HG03575 (cell line): ENCODE measurements around the gene ZNF140.

Experiments
- ATAC-seq: cut with Tn5 transposase; IDR thresholded peaks from one replicate; pipeline ENCODE4 v1.9.1; 2021; ENCODE audit not compliant: unreplicated experiment, insufficient number of reproducible peaks, low FRiP score; ENCODE audit errors: extremely low read depth

The ZNF140 gene

DNA sequence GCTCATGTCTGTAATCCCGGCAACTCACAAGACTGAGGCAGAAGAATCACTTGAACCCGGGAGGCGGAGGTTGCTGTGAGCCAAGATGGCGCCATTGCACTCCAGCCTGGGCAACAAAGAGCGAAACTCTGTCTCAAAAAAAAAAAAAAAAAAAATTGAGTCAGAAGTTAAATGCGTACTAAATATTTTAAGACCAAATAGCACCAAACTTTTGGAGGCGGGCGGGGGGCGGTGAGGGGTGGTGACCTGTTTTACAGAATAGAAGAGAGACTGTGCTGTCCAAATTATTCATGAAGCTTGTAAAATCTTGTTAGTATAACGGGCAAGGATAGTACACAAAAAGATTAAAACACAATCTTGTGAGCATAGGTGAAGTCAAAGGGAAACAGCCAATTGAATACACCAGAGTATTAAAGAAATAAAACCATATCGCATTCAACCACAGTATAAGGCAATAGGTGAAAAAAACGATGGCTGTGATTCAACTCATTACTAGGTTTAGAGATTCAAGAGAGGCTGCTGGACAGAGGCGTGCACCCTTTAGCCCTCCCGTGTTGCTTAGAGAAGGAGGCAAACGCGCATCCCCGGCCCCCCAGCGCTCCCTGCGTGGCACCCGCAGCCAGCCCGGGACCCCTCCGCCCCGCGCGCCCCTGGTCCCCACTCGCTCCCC, 48.8 kb downstream of the ZNF140 start:
- ATAC-seq, result no peak

DNA sequence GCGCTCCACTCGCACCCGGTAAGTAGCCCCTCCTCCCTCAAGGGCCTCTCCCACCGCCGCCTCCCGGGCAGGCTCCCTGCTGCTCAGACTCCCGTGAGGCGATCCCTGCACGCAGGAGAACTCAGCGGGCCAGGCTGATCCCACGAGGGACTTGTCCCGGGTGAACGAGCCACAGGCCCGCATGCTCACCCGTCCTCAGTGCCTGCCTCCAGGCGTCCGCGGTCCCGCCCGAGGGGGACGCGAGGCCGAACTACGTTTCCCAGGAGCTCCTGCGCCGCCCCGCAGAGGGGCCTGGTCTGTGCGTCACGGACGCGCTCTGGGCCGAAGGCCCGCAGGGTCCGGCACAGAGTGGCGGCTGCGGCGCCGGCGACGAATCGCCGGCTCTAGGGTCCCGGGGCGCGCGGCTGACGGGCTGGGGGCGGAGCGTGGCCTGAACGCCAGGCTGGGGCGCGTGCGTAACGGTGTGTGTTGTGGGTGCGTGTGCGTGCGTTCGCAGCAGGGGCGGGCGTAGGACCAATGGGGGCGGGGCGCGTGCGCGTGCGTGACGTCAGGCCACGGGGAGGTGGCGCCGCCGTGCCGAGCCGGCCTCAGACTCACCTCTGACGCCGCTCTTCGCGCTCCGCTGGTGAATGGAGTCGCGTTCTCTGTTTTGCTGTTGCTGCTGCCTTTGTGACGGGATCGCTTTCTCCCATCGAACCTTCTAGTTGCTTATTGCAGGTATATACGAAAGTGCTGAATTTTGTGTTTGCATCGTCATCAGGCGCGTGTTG, 49.5 kb downstream of the ZNF140 start, which contains the start of the genes ZNF10 and ZNF891:
Gene ZNF10 (plus strand): TSS at position 590 of the 770 bp plus-strand sequence. CDS start 13,866 bp downstream, outside the sequence.
Gene ZNF891 (minus strand): TSS at position 237 of the 770 bp plus-strand sequence. CDS start 8,356 bp downstream, outside the sequence.
- ATAC-seq, result peak; percentile 57

DNA sequence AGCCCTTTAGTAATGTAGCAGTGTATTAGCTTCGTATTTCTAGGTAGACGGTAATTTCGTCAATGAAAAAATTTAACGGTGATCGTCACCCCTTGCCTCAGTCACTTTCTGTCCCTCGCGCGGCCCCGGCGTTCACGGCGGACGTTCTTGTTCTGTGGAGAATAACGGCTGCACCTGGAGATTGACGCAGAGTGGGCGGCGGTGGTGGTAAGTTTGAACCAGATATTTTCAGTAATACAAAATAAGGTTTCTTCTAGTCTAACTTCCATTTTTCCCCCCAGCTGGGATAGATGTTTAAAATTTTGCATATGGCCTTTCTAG, 50.0 kb downstream of the ZNF140 start:
- ATAC-seq, result no peak

DNA sequence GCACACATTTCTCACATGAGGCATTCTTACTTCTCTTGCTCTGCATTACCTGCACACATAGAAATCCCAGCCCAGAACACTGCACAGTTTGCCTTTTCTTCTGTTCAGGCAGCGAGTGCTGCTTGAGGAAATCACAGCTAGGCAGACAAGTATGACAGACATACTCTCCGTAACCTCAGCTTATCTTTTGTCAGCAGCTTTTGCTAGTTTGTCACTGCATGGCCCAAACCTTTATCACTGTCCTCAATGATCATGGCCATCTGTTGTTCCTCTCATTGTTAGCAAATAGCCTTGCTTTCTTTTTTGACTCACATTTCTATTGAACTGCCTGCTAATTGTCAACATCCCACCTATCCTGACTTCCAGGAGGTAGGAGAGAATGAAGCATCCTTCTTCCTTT, 55.0 kb downstream of the ZNF140 start:
- no peak for ATAC-seq

DNA sequence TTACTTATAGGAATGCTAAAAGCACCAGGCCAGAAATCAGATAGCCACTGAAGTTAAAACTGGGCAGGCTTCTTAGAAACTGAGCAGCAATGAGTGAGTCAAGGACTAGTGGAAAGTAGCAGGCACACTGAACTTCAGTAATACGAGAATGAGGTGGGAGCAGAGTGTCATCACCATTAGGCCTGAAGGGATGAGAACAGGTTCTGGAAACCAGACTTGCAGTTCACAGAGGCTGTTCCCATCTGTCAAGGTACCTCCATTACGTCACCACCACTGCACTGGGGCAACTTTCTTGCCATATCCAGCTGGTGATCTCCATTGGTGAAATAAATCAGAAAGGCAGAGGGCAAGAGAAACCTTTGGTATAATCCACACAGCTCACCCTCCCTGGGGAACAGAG, 65.3 kb downstream of the ZNF140 start:
- no peak for ATAC-seq

DNA sequence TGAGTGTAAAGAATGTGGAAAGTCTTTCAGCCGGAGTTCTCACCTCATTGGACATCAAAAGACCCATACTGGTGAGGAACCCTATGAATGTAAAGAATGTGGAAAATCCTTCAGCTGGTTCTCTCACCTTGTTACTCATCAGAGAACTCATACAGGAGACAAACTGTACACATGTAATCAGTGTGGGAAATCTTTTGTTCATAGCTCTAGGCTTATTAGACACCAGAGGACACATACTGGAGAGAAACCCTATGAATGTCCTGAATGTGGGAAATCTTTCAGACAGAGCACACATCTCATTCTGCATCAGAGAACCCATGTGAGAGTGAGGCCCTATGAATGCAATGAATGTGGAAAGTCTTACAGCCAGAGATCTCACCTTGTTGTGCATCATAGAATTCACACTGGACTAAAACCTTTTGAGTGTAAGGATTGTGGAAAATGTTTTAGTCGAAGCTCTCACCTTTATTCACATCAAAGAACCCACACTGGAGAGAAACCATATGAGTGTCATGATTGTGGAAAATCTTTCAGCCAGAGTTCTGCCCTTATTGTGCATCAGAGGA, 75.5 kb downstream of the ZNF140 start:
- no peak for ATAC-seq
